AG09319 (cell line): ENCODE data around the gene UVRAG.

Source experiments
- DNase-seq: peaks from one replicate; pipeline ENCODE4 v3.0.0-alpha.2; 2010; ENCODE audit warnings: low read depth; ENCODE audit errors: extremely low read depth
- CTCF ChIP-seq: IDR thresholded peaks from 2 replicates; pipeline ENCODE4 v1.5.1; 2011; ENCODE audit warnings: low read depth, mild to moderate bottlenecking, inconsistent platforms, low read length, moderate library complexity

The UVRAG gene

DNA sequence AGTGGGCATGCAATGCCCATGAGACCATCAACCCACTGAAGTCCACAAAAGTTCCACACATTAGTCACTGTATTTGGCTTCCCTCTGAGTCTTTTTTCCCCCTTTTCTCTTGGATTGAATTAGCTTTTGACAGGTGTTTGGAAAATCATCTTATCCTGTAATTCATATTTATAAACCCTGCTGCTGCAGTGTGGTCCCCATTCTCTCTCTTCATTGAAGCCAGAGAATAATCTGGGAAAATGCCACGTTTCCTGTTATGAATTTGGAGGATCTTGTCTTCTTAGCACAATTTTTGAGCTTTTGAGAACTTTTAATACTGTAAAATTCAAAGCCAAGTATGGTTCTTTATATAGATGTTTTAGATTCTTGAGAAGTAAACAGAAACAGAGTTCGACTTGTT, 84.8 kb downstream of the UVRAG start:
- TF ChIP-seq CTCF: no peak
- DNase-seq: no peak

DNA sequence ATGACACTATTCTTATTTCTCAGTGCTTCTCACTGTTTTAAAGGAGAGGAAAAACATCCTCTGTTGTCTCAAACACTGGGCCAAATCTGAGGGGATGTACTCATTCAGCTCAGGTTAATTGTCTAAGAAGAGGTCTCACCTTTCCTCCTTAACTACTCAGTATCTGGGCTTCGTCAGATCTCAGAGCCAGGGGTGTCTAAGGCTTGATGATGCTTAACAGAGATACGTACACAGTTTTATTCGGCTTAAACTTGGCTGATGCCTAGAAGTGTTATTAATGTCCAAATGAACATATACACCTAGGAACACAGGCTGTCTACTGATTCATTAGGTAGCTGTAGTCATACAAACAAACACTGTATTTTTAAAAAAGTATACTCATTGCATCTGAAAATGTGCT, 85.8 kb downstream of the UVRAG start:
- TF ChIP-seq CTCF: no peak
- DNase-seq: no peak

DNA sequence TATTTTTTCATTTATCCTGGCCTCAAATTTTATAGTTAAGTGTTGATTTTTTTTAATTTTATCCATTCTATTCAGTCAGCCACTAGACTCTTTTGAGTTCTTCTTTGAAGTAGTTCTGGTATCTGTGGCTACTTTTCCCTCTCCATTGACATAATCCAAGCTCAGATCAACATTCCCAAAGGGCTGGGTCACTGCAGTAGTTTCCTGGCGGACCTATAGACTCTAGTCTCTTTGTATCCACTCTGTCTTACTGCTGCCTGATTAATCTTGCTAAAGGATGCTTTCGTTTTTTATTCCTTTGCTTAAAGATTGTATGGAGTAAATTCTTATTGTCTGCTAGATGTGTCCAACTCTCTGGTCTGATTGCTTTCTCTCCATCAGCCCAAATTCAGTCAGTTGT, 87.6 kb downstream of the UVRAG start:
- no peak for DNase-seq
- no peak for TF ChIP-seq CTCF

DNA sequence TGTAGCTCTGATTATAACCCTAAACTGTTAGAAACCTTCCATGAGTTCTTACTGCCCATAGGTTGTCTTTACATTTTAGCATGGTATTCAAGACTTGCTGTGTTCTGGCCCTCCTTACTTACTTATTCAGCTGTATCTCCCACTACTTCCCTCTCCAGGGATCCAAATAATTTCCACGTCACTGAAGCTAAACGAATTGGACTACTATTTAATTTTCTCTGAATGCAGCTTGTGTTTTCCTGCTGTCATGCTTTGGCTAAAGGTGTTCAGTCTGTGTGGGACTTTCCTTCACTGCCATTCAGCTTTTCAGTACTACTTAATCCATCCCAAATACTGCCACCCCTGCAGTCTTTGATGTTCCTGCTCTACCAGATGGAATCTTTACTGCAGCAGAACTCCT, 88.3 kb downstream of the UVRAG start:
- no peak for TF ChIP-seq CTCF
- DNase-seq: no peak

DNA sequence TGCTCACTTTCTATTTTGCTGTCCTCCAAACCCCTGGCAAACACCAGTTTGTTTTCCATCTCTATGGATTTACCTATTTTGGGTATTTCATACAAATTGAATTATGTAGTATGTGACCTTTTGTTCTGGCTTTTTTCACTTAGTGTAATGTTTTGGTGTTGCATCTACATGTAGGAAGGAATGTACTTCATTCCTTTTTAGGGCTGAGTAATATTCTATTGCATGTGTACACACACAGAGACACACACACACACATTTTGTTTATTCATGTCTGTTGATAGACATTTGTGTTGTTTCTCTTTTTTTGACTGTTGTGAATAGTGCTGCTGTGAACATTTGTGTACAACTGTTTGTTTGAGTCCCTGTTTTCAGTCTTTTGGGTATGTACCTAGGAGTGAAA, 90.4 kb downstream of the UVRAG start:
- no peak for DNase-seq
- TF ChIP-seq CTCF: no peak

- no peak for DNase-seq
- TF ChIP-seq CTCF: no peak
These were observed 93.0 kb downstream of the UVRAG start for GRCh38 chr11:75907906-75908527.

DNA sequence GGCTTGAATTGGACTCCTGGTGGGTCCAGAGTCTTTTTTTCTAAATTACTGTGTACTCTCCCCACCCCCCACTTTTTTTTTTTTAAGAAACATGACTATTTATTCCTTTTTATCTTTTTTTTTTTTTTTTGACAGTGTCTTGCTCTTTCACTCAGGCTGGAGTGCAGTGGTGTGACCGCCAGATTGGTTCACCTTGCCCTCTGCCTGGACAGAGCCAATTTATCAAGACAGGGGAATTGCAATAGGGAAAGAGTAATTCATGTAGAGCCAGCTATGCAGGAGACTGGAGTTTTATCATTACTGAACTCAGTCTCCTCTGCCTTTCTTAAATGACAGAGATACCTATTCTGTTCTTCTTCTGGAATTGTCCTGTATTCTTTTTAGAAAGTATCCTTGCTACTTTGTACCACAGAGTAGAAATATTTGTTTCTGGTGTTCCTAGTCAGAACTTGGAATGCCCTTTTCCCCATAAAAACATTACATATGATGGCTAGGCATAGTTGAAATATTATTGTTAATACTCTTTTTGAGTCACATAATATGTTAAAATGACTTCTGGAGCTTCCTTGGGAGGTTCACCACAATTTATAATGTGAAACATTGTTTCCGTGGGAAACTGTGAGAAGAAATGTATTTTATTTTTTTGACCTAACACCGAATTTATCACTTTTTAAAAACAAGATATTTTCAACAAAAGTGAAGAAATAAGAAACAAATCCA, 95.6 kb downstream of the UVRAG start:
- DNase-seq: no peak
- no peak for TF ChIP-seq CTCF
